Choroid plexus epithelial cell (primary cell): ENCODE data around the gene EMSY.
"Not testable (repeated sequence)": the region's sequence is repeated elsewhere in the genome, so short reads cannot be mapped to it uniquely, and the experiment has no call there.

ENCODE experiments used
- DNase-seq: peaks from one replicate; pipeline ENCODE4 v3.0.0-alpha.2; 2010; ENCODE audit warnings: low read depth
- H3K4me3 ChIP-seq: 2 replicates; pipeline ENCODE4 v1.5.1; 2011; ENCODE audit warnings: low read depth, mild to moderate bottlenecking, control low read depth, low read length, moderate library complexity
- CTCF ChIP-seq: conservative IDR thresholded peaks from 2 replicates; pipeline ENCODE4 v1.5.1; 2011; ENCODE audit warnings: low read depth, mild to moderate bottlenecking, control low read depth, inconsistent platforms, low read length, moderate library complexity

The EMSY gene

GRCh38 chr11:76562541-76562940, 117.7 kb downstream of the EMSY start:
- DNase-seq: no peak
- no peak for TF ChIP-seq CTCF

GRCh38 chr11:76564364-76564763, 119.5 kb downstream of the EMSY start:
- no peak for DNase-seq
- TF ChIP-seq CTCF: peak; percentile 17
- H3K4me3 ChIP-seq: no peak overlapping the region

More at GRCh38 chr11:76562541-76562940, 117.7 kb downstream of the EMSY start:
- no peak overlapping the region for H3K4me3 ChIP-seq

GRCh38 chr11:76566811-76567210, 122.0 kb downstream of the EMSY start:
- no peak overlapping the region for H3K4me3 ChIP-seq
- TF ChIP-seq CTCF: no peak
- peak; percentile 78 for DNase-seq

GRCh38 chr11:76567261-76567660, 122.4 kb downstream of the EMSY start:
- no peak for DNase-seq
- TF ChIP-seq CTCF: no peak

GRCh38 chr11:76568139-76568538, 123.3 kb downstream of the EMSY start:
- no peak for DNase-seq
- H3K4me3 ChIP-seq: no peak overlapping the region
- TF ChIP-seq CTCF: no peak

More at GRCh38 chr11:76567261-76567660, 122.4 kb downstream of the EMSY start:
- H3K4me3 ChIP-seq: no peak overlapping the region

GRCh38 chr11:76568621-76569020, 123.8 kb downstream of the EMSY start:
- H3K4me3 ChIP-seq: no peak overlapping the region
- no peak for DNase-seq
- TF ChIP-seq CTCF: no peak

- H3K4me3 ChIP-seq: not testable (repeated sequence)
Observed at GRCh38 chr11:76572181-76572875, 127.5 kb downstream of the EMSY start.

GRCh38 chr11:76574406-76574805, 129.6 kb downstream of the EMSY start:
- no peak for TF ChIP-seq CTCF
- no peak overlapping the region for H3K4me3 ChIP-seq
- DNase-seq: peak; percentile 86

More at GRCh38 chr11:76572181-76572875, 127.5 kb downstream of the EMSY start:
- DNase-seq: not testable (repeated sequence)
